ENCODE data around the gene RNF141. TPM values are rescaled to one million over a fixed set of nuclear protein-coding genes. Genes with fewer than 3 reads are reported as not detected.

RNF141 gene
- total RNA-seq, 2 experiments from 2014 or later: 17.1 to 21.0 TPM

DNA sequence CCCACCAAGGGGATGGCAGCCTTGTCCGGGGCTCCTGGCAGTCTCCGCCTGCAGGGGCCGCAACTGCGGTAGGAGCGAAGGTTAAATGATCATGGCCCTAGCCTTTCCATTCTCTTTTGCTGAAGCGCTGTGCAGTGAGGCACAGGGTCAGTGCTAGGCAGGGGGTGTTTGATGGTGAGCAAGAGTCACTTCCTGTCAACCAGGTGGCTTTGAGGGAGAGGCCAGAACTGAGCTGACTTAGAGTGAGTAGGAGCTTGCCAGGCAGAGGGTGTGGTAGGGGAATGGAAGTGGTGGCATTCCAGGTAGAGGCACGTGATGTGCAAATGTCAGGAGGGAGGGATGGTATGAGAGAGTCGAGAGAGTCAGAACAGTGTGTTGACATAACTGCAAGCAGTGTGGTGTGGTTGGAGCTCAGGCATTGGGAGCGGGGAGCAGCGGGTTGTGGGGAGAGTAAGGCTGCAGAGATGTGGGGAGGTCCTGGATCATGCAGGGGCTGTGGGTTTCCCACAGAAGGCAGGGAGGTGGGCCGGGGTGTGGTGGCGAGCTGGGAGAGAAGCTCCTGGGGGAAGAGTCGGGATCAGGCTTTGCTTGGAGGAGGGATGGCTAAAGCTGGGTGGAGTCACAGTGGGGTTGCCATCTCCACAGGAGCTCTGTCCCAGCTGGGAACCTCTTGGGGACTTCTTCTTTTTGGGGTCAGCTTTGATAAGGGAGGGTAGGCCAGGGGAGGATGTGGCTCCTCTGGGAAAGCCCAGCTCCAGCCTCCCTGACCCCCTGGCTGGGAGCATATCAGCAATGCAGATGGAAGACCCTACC, 52.7 kb downstream of the RNF141 start:
- ChIA-PET CTCF (no interaction called here), POLR2A (no interaction called here)

DNA sequence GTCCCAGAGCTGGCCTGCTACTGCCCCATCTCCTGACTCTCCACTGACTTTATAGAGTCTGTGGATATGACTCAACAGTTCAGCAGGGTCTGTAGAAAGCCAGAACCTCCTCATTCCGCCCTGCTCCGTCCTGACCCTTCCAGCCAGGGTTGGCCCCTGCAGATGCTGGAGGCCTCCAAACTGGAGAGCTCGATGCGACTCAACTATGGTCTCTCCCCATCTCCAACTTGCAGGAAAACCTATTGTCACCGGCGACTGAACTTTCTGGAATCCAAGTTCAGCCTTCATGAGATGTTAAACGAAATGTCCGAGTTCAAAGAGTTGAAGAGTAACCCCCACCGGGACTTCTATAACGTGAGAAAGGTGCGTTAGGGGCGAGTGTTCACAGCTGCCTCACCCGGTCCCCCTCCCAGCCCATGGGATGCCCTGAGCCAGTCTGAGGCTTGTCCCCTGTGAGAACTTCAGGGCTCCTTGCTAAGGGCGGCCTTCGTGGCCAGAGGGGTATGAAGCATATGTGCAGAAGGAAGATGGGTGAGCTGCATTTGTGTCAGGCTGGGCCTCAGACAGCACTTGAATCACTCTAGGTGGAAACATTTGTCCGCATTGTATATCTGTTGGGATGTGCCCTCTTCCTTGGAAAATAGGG, 53.9 kb downstream of the RNF141 start:
- POLR2A ChIA-PET: no interaction called here
- CTCF ChIA-PET: no interaction called here

DNA sequence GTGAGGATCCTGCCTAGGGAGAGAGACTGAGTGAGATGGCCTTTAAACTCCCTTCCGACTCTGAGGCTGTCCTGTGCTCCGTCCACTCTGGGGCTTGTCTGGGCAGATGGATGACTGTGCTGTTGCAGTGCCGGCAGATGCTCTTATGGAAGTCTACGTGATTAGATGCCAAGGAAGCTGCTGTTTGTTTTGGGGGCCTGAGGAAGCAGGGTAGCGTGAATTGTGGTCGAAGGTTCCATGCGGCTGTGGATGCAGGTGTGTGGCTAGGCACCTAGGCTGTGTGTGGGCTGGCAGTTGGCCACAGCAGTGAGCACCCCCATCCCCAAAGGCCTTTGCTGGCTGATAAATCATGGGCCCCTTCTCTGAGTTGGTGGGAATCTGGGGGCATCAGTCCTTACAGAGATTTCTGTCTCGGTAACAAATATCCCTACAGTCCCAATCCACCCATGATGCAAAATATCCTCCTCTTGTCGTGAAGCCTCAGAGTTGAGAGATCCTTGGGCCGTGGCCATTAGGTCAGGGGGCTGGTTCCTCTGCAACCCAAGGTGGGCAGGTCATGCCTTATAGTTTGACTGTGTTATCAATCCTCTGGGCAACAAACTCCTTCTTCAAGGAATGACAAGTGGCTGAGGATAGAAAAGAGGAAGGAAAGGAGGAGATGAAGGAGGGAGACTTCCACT, 54.7 kb downstream of the RNF141 start:
- ChIA-PET POLR2A (no interaction called here), CTCF (no interaction called here)

DNA sequence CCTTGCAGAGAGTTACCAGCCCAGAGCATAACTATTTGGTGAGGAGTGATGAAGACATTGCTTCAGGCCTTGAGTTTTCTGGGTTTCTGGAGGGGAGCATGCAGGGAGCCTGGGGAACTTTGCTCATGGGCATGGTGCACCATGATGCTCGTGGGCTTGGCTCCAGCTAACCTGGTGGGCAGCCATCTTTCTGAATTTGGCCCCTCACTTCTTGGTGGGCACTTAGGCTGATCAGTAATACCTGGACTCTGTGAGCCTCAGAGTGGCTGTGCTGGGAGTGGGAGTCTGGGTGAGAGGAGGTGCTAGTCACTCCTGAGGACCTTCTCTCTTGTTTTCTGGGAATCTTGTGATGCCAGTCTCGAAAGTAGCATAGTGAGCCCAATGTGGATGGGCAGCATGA, 55.3 kb downstream of the RNF141 start:
- POLR2A ChIA-PET: no interaction called here
- CTCF ChIA-PET: no interaction called here

DNA sequence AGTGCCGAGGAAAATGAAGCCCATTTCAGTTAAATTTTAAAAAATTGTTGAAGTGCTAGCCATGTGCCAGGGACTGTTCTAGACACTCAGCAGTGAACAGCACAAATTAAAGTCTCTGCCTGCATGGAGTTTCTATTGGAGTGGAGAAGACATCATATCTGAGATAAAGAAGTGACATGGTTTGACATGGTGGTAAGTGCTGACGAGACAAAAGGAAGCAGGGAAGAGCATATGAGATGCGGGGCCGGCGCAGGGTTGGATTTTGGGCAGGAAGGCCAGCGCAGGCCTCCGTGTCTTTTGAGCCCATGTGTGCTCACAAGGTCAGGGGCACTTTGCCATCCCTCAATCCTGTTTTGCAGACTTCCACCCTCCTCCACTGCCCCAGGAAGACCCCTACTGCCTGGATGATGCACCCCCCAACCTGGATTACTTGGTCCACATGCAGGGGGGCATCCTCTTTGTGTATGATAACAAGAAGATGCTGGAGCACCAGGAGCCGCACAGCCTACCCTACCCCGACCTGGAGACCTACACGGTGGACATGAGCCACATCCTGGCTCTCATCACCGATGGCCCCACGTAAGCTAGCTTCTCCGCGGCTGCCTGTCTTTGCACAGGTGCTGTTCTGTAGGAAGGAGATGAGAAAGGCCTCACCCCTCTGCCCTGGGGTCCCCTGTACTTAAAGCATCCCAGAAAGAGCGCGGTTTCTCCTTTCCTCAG, 56.4 kb downstream of the RNF141 start:
- ChIA-PET CTCF (no interaction called here), POLR2A (no interaction called here)

DNA sequence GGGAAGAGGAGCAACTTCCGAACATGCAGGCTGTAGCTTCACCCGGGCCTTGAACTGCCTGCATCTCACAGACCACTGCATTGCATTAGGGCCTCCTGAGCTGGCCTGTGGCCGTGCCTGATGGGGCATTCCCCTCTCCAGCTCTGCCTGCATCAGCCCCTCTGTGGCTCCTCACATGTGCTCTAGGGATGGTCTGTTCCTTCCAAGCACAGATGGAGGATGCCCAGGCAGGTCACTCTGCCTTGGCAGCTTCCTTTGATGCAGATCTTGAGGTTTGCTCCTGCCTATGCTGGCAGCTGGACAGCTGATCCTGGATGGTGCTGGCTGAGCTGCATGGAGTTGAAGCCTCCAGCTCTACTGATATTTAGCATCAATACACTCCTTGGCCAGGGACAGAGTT, 57.4 kb downstream of the RNF141 start:
- ChIA-PET CTCF (no interaction called here), POLR2A (no interaction called here)

DNA sequence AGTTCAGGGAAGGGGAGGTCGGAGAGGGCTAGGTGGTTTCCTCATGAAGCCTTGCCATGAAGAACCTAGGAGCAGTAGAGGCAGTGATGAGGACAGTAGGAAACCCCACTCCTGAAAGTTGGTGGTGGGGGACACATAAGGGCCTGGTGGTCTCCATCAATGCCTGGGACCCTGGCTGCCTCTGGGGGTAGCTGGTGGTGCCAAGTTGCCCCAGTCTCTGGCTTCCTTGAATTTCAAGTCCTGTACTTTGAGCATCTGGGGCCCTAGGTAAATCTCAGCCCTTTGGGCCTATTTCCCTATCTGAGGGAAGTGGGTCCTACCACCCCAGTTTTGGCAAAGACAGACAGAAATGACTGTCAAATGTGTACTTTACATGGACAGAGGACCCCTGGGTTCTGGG, 57.8 kb downstream of the RNF141 start:
- ChIA-PET CTCF (no interaction called here), POLR2A (no interaction called here)

DNA sequence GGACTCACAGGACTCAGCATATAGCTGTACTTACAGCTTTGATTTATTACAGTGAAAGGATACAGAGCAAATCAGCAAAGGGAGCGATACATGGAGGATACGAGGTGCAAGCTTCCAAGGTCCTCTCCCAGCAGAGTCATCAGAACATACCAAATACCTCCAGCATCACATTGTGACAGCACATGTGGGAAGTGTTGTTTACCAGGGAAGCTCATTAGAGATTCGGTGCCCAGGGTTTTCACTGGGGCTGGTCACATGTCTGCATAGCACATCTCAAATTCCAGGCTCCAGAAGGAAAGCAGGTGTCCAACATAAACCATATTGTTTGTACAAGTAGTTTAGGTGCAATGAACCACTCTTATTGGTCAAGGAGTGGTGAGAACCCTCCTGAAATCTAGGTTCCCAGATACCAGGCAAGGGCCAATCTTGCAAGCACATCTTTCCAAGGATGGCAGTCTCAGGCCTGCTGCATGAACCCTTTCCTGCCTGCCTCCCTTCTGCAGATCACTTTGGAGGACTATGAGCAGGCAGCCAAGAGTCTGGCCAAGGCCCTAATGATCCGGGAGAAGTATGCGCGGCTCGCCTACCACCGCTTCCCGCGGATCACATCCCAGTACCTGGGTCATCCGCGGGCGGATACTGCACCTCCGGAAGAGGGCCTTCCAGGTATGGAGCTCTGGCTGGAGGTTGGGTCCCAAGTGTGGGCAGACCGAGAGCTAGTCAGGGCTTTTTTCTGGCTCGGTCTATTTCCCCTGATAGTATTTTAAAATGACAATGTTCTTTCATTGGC, 59.2 kb downstream of the RNF141 start:
- ChIA-PET CTCF (interaction anchor here (1.2 kb wide), 1 partner anchor 59 kb away, joined by 3 read pairs; the partner anchor contains the start of gene RNF141), POLR2A (no interaction called here)

DNA sequence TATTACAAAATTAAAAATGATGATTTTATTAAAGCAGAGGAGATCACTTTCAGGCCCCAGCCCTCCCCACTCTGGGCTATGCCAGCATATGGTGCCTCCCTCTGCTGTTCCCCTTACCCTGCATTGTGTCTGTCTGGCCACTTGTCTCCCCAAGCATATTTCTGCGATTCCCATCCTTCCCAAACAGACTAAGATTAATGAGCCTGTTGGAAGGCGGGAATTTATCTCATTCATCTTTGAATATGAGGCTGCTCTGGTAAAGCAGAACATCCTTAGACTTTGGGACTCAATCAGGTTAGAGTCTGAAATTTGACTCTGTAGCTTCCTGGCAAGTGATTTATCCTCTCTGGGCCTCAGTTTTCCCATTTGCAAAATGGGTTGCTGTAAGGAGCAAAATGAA, 60.2 kb downstream of the RNF141 start:
- ChIA-PET CTCF (interaction anchor here (1.2 kb wide), 1 partner anchor 60 kb away, joined by 3 read pairs; the partner anchor contains the start of gene RNF141), POLR2A (no interaction called here)

DNA sequence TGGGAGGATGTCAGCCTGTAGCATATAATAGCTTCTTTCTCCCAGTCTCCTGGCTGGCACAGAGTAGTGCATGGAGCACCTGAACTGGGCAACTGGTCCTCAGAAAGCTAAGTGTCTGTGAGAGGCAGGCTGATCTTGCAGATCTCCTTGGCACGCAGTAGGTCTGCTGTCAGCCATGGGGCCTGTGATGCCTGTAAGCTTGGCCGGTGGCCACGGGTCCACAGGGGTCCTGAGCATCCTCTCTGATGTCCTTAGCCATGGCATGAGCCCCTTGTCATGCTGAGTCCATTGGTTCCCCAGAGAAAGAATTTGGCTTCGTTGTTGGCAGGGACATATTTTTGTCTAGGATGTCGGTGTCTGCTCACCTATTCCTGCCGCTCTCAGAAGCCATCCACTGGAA, 61.0 kb downstream of the RNF141 start:
- ChIA-PET POLR2A (no interaction called here), CTCF (no interaction called here)

DNA sequence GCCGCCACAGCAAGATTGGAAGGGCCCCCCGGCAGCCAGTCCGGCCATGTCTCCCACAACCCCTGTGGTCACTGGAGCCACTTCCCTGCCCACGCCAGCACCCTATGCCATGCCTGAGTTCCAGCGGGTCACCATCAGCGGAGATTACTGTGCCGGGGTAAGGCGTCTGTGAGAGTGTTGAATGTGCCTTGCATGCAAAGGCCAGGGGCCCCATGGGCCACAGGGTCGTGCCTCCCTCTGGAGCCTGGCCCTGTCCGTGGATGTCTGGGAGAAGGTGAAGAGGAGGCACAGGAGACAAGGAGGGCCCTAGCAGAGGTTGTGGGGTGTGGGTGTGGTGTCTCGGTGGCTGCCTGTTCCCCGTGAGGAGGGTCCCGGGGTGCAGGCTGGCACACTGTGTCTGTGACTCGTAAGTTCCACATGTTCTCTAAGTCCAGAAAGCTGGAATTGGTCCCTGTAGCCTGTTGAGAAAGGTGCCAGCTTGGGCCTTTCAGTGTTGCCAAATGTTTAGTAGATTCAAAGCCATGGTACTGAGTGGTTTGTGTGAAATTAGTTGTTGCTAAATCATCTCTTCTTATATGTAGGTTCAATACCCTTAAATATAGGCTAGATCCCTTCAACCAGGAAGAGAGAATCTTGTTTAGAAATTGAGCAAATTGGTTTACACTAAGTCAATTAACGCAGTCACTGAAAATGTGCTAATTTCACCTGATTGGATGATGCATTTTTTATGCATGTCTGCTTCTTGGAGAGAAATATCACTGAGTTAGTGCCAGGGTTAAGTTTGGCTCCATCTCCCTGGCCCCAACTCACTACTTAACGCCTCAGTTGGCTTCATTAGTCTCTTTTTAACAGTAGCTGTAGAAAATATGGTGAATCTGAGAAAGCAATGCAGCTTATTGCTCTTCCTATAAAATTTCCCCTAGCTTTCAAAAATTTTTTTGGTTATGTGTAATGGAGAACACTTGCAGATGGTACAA, 62.1 kb downstream of the RNF141 start:
- CTCF ChIA-PET: no interaction called here

DNA sequence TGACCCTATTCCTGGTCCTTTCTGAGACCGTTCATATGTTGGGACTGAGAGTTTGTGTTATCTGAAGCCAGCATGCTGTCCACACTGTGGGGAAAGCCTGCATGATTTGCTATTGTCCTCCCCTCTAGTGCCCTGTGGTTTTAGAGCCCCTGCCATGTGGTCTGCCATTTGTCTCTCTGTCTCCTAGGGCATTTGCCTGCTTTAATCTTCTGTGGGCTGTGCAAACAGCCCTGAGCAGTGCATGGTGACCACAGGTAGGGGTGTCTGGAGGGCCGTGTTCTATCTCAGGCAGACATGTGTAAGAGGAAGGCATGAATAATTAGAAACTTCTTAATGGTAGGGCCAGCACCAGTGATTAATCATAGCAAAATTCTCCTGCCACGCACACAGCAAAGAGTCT, 62.9 kb downstream of the RNF141 start:
- ChIA-PET POLR2A (no interaction called here), CTCF (no interaction called here)

More for the DNA sequence above, 62.1 kb downstream of the RNF141 start:
- POLR2A ChIA-PET: no interaction called here

DNA sequence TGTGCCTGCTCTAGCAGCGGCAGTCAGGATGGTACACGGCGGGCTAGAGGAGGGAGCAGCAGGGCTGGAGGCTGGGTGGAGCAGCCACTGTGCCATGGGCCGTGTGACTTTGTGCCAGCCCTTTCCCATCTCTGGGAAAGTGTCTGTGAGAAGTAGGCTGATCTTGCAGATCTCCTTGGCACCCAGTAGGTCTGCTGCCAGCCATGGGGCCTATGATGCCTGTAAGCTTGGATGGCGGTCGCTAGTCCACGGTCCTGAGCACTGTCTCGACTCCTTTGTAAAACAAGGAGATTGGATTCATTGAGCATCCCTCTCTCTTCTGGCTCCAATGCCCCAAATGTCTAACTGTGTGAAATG, 63.3 kb downstream of the RNF141 start:
- ChIA-PET CTCF (no interaction called here), POLR2A (no interaction called here)

DNA sequence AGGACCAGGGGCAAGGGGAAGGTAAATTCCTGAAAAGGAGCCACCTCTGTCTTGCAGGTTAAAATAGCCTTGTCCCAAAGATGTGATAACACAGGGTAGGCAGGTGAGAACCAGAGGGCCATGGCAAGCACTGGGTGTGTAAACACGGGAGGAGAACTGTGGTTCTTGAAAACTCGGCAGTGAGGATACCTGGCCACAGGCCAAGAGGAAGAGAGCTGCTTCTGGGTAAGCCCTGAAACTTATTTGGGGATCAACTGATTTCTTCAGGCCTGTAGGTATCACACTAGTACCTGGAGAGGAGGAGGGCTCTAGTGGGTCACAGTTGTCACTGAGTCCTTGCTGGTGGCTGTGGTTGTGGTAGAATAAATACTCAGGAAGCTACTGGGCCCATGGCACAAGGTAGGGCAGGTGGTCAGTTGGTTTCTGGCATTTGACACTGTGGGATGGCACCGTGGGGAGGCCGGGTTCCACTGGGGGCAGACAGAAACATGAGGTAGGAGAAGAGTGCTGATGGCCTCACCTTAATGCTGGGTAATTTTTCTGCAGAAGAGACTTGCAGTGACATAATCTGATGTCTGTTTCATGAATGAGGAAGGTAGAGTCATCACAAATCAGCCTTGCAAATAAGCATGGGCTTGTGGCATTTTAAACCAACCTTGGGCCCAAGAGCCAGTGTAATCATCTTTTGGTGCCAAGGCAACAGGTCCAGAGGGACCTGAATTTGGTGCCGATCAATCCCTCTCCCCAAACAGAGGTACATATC, 63.9 kb downstream of the RNF141 start:
- POLR2A ChIA-PET: no interaction called here
- CTCF ChIA-PET: no interaction called here

DNA sequence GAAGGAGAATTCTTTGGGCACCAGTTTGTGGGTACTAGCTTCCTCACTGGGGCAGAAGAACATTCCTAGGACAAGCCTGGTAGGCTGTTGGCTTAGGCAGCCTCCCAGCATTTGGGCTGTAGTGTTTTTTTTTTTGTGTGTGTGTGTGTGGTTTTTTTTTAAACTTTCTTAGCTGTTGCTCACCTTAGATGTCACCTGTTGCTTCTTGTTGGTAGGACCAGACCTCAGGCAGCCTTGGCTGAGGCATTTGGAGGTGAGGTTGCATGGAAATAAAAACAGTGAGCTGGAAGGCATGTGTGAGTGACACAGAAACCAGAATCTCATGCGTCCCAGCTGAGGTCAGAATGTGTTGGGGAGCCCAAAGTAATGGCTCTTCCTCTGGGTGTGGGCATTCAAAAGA, 64.6 kb downstream of the RNF141 start:
- CTCF ChIA-PET: no interaction called here
- POLR2A ChIA-PET: no interaction called here

DNA sequence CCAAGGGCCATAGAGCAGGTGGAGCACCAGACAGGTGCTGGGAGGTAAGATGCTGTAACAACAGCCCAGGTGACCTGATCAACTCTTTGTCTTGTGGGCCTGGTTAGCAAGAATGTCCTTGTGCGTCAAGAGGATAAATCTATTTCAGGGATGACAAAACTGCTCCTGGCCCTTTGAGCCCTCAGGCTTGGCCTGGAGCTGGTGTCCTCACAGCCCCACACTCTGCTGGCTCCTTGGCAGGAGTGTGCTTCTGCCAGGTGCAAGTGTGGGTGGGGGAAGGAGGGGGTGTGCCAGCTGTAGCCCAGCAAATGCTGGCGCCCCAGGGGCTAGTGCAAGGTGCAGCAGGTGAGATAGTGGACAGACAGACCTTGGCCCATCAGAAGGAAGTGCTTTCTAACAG, 66.4 kb downstream of the RNF141 start:
- ChIA-PET POLR2A (no interaction called here), CTCF (no interaction called here)

DNA sequence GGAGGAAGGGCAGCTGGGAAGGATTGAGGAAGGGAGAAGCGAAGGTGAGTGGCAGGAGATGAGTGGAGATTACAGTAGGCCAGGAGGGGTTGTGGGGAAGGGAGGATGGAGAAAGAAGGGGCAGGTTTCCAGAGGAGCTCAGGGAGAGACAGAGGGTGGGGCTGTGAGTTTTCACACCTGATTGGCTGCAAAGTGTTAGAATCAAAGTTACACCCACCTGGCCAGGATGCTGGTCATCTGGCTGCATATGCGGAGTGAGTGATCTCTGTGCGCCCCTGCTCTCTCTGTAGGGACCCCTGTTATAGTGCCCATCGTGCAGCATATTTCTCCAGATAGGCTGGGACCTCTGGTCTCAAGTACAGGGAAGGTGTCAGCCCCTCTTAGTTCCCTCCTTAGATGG, 67.6 kb downstream of the RNF141 start:
- ChIA-PET POLR2A (no interaction called here), CTCF (no interaction called here)

DNA sequence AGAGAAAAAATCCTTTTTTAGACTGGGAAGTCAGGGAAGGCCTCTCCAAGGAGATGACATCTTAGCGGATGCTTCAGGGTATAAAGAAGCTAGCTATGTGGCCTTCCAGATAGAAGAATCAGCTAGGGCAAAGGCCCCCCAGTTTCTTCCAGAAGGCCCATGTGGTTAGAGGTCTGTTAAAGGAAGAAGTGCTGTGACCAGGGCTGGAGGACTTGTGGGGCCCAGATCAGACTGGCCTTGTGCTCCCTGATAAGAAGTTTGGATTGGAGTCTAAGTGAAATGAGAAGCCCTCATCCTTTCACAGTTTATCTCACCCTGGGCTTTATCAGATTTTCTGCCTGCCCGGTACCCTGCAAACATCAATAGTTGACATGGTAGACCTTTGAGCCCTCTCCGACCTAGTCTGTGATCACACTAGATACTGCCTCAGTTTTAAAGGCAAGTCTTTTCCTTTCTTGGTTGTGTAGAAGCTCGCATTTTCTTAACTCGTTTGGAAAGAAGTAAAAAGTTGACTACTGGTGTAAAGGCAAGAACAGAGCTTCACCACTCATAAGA, 78.2 kb downstream of the RNF141 start:
- CTCF ChIA-PET: no interaction called here
- POLR2A ChIA-PET: no interaction called here
